CD1c-positive myeloid dendritic cell (primary cell): ENCODE results near the gene DDX39B.
A peak's percentile ranks its signal among the peaks of the same experiment; 100 is the strongest.

Experiments used
- DNase-seq: peaks from one replicate; pipeline ENCODE4 v3.0.0-alpha.2; 2016; ENCODE audit errors: extremely low spot score

Gene DDX39B

GRCh38 chr6:31547727-31548543 lies 6.1 kb upstream of the DDX39B start:
- DNase-seq = no peak

- peak; percentile 95 for DNase-seq
These were observed 5.3 kb upstream of the DDX39B start, which contains the start of gene NFKBIL1 for GRCh38 chr6:31546958-31547726. Gene NFKBIL1 (plus strand): TSS chr6:31547608. CDS start chr6:31547695, 87 bp downstream.

GRCh38 chr6:31546339-31546957 lies 4.6 kb upstream of the DDX39B start, which contains the start of gene ATP6V1G2:
Gene ATP6V1G2 (minus strand): TSS chr6:31546608. CDS start chr6:31546559, 49 bp downstream.
- peak; percentile 85 for DNase-seq

- no peak for DNase-seq
These were observed 3.5 kb upstream of the DDX39B start for GRCh38 chr6:31545291-31545690.

- no peak for DNase-seq
These were observed 2.9 kb upstream of the DDX39B start for GRCh38 chr6:31544676-31545075.

GRCh38 chr6:31543639-31544038 lies 1.8 kb upstream of the DDX39B start:
- DNase-seq = no peak

GRCh38 chr6:31541059-31541657 lies 645 bp downstream of the DDX39B start:
- DNase-seq = peak; percentile 48

GRCh38 chr6:31540640-31541039 lies 1.2 kb downstream of the DDX39B start:
- DNase-seq = no peak

- DNase-seq = no peak
These were observed 2.9 kb downstream of the DDX39B start for GRCh38 chr6:31538805-31539400.

GRCh38 chr6:31535538-31536324 lies 6.1 kb downstream of the DDX39B start:
- DNase-seq = no peak

- DNase-seq = no peak
These were observed 7.2 kb downstream of the DDX39B start for GRCh38 chr6:31534521-31535040.

GRCh38 chr6:31534011-31534410 lies 7.8 kb downstream of the DDX39B start:
- no peak for DNase-seq

GRCh38 chr6:31533455-31533841 lies 8.4 kb downstream of the DDX39B start:
- no peak for DNase-seq

GRCh38 chr6:31532644-31533454 lies 9.0 kb downstream of the DDX39B start:
- DNase-seq = no peak

- DNase-seq = no peak
These were observed 9.8 kb downstream of the DDX39B start for GRCh38 chr6:31531771-31532643.

- no peak for DNase-seq
These were observed 10.6 kb downstream of the DDX39B start for GRCh38 chr6:31531162-31531561.

- DNase-seq = no peak
These were observed 11.1 kb downstream of the DDX39B start for GRCh38 chr6:31530659-31531058.

- no peak for DNase-seq
These were observed 12.3 kb downstream of the DDX39B start for GRCh38 chr6:31529329-31530150.
